Adipose tissue (tissue), 3 donors: ENCODE measurements around the gene SH3BP4. TPM values are rescaled to one million over a fixed set of nuclear protein-coding genes. Genes with fewer than 3 reads are reported as not detected.

Experiments
- H3K27ac ChIP-seq: one replicate; pipeline ENCODE4 v1.5.1; 2013; ENCODE audit warnings: low read depth, low read length
- WGBS, 3 donors: extraction: QIAGEN DNeasy Blood & Tissue Kit; methylation state at CpG; one replicate each; pipeline ENCODE4 v1.1.7; 2013; 5-methylcytosine and 5-hydroxymethylcytosine counted together
- polyA plus RNA-seq, 3 donors: library from polyadenylated mRNA; stranded (reverse); fragments of 200-250 nt; gene quantifications; one replicate each; pipeline ENCODE4 v1.2.3, GENCODE V29; 2013
- donor health status: healthy with polysubstance abuse.
- donor health status: Bipolar disorder and iron deficiency.
- donor health status: healthy.

The SH3BP4 gene
- polyA plus RNA-seq, 3 donors: 7.1 to 39.7 (median 10.9) TPM

GRCh38 chr2:234992196-234992595, 40.4 kb downstream of the SH3BP4 start:
- no peak overlapping the region for H3K27ac ChIP-seq
- 75 to 84% (median 82%) methylated on average over 10 of the region's 10 CpGs for WGBS, 3 donors

- no peak overlapping the region for H3K27ac ChIP-seq
- 80 to 93% (median 92%) methylated on average over 23 of the region's 23 CpGs for WGBS, 3 donors
Measured at GRCh38 chr2:234992624-234993349, 41.0 kb downstream of the SH3BP4 start.

GRCh38 chr2:234993541-234993981, 41.7 kb downstream of the SH3BP4 start:
- WGBS, 3 donors: 63 to 83% (median 78%) methylated on average over 11 of the region's 11 CpGs
- no peak overlapping the region for H3K27ac ChIP-seq

GRCh38 chr2:234994438-234995321, 42.9 kb downstream of the SH3BP4 start:
- H3K27ac ChIP-seq: no peak overlapping the region
- WGBS, 3 donors: 68 to 89% (median 82%) methylated on average over 29 of the region's 29 CpGs

- H3K27ac ChIP-seq: no peak overlapping the region
- 41 to 87% (median 86%) methylated on average over 24 of the region's 24 CpGs for WGBS, 3 donors
Measured at GRCh38 chr2:234995332-234996068, 43.7 kb downstream of the SH3BP4 start.

GRCh38 chr2:234996069-234996940, 44.5 kb downstream of the SH3BP4 start:
- 59 to 80% (median 78%) methylated on average over 18 of the region's 18 CpGs for WGBS, 3 donors
- no peak overlapping the region for H3K27ac ChIP-seq

GRCh38 chr2:234996941-234997270, 45.1 kb downstream of the SH3BP4 start:
- H3K27ac ChIP-seq: no peak overlapping the region
- WGBS, 3 donors: 78 to 92% (median 90%) methylated on average over 13 of the region's 13 CpGs

GRCh38 chr2:234997389-234997788, 45.6 kb downstream of the SH3BP4 start:
- 83 to 93% (median 92%) methylated on average over 8 of the region's 8 CpGs for WGBS, 3 donors
- H3K27ac ChIP-seq: no peak overlapping the region

- WGBS, 3 donors: 44 to 91% (median 87%) methylated on average over 29 of the region's 29 CpGs
- H3K27ac ChIP-seq: no peak overlapping the region
Measured at GRCh38 chr2:234998404-234999211, 46.8 kb downstream of the SH3BP4 start.

- WGBS, 3 donors: 33 to 71% (median 68%) methylated on average over 11 of the region's 11 CpGs
- no peak overlapping the region for H3K27ac ChIP-seq
Measured at GRCh38 chr2:234999740-235000425, 48.1 kb downstream of the SH3BP4 start.

GRCh38 chr2:235000426-235001236, 48.8 kb downstream of the SH3BP4 start:
- 38 to 79% (median 74%) methylated on average over 20 of the region's 20 CpGs for WGBS, 3 donors
- no peak overlapping the region for H3K27ac ChIP-seq

GRCh38 chr2:235001237-235002133, 49.7 kb downstream of the SH3BP4 start:
- 52 to 84% (median 79%) methylated on average over 25 of the region's 25 CpGs for WGBS, 3 donors

GRCh38 chr2:235002198-235003095, 50.6 kb downstream of the SH3BP4 start:
- WGBS, 3 donors: 58 to 78% (median 76%) methylated on average over 16 of the region's 16 CpGs
- H3K27ac ChIP-seq: no peak overlapping the region

More at GRCh38 chr2:235001237-235002133, 49.7 kb downstream of the SH3BP4 start:
- no peak overlapping the region for H3K27ac ChIP-seq
